ENCODE results near the gene NYAP1. TPM values are rescaled to one million over a fixed set of nuclear protein-coding genes. Genes with fewer than 3 reads are reported as not detected.
A peak's percentile ranks its signal among the peaks of the same experiment; 100 is the strongest.

The NYAP1 gene
- total RNA-seq, 6 experiments from 2014 or later: 0.50 to 0.99 (median 0.86) TPM

DNA sequence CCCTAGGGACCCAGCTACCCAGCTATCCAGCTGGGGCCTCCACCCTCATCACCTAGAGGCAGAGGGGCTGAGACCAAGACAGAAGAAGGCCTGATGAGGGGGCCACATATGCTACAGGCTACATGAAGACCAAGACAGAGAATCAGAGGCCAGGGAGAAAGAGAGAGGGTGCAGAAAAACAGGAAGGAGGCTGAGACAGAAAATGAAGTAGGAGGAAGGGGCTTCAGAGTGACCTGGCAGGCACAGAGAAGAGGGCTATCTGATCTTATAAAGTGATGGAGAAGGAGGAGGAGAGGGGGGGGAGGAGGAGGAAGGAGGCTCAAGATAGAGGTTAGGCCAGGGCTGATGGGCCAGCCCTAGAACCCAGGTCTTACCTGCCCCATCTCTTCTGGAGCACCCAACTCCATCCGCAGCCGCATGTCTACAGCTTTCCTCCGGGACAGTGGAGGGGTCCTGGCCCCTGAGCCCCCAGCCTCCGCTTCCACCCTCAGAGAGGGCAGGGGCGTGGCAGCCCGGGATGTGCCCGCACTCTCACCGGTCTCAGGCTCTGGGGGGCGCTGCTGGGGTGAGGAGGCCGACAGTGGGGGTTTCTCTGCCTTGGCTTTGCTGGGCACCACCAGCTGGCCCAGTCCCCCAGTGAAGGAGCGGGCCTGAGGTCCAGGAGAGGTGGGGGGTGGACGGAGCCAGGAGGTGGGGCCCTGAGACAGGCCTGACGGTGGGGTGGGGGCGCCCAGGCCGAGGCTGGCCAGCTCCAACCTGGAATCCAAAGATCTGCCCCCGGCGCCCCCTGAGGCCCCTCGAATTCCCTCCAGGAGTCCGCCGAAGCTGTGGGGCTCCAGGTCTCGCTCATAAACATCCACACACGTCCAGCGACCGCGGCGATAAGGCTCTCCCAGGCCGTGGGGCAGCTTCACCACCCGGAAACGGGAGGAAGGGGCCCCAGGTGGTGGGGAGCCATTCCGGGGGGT is 6.5 kb upstream of the NYAP1 start:
- TF ChIP-seq, protein P1, sequence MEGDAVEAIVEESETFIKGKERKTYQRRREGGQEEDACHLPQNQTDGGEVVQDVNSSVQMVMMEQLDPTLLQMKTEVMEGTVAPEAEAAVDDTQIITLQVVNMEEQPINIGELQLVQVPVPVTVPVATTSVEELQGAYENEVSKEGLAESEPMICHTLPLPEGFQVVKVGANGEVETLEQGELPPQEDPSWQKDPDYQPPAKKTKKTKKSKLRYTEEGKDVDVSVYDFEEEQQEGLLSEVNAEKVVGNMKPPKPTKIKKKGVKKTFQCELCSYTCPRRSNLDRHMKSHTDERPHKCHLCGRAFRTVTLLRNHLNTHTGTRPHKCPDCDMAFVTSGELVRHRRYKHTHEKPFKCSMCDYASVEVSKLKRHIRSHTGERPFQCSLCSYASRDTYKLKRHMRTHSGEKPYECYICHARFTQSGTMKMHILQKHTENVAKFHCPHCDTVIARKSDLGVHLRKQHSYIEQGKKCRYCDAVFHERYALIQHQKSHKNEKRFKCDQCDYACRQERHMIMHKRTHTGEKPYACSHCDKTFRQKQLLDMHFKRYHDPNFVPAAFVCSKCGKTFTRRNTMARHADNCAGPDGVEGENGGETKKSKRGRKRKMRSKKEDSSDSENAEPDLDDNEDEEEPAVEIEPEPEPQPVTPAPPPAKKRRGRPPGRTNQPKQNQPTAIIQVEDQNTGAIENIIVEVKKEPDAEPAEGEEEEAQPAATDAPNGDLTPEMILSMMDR (IDR thresholded peaks at IDR 0.05): peak; percentile 64
- Mint-ChIP-seq H3K4me3 (peak overlapping the region; percentile 100), H3K27me3 (ENCODE audit: insufficient read depth) (peaks cover 3% of the 10 kb centered on the region; the same call in 1 of the 2 replicates), H3K27ac (peak overlapping the region; percentile 2; the same call in 1 of the 2 replicates), H3K4me1 (ENCODE audit: low read depth) (peaks cover 26% of the 10 kb centered on the region), H3K9me3 (no peaks in the 10 kb centered on the region), H3K36me3 (ENCODE audit: low read depth) (peaks cover 10% of the 10 kb centered on the region; the same call in 1 of the 2 replicates)
- DNase-seq: no peak

DNA sequence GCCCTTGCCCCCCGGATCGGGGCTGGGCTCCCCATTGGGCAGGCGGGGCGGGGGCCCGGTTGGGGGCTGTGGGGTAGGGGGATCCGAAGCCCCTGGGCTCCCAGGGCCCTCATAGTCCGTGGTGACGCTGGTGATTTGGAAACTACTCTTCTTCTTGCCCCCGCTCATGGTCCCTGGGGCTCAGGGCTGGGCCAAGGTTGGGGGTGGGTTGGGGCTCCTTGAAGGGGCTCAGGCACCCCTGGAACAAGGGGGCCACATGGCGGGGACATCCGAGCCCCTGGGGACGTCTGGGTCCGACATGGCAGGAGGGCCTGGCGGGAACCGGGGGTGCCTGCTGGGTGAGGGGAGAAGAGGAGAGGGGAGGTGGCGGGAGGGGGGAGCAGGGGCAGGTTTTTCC is 5.9 kb upstream of the NYAP1 start:
- Mint-ChIP-seq H3K4me3 (peak overlapping the region; percentile 100), H3K27me3 (ENCODE audit: insufficient read depth) (peaks cover 3% of the 10 kb centered on the region; the same call in 1 of the 2 replicates), H3K4me1 (ENCODE audit: low read depth) (peaks cover 30% of the 10 kb centered on the region), H3K27ac (peak overlapping the region; percentile 85), H3K36me3 (ENCODE audit: low read depth) (peaks cover 10% of the 10 kb centered on the region; the same call in 1 of the 2 replicates), H3K9me3 (no peaks in the 10 kb centered on the region)
- TF ChIP-seq, protein P1 (IDR thresholded peaks at IDR 0.05): no peak
- no peak for DNase-seq

DNA sequence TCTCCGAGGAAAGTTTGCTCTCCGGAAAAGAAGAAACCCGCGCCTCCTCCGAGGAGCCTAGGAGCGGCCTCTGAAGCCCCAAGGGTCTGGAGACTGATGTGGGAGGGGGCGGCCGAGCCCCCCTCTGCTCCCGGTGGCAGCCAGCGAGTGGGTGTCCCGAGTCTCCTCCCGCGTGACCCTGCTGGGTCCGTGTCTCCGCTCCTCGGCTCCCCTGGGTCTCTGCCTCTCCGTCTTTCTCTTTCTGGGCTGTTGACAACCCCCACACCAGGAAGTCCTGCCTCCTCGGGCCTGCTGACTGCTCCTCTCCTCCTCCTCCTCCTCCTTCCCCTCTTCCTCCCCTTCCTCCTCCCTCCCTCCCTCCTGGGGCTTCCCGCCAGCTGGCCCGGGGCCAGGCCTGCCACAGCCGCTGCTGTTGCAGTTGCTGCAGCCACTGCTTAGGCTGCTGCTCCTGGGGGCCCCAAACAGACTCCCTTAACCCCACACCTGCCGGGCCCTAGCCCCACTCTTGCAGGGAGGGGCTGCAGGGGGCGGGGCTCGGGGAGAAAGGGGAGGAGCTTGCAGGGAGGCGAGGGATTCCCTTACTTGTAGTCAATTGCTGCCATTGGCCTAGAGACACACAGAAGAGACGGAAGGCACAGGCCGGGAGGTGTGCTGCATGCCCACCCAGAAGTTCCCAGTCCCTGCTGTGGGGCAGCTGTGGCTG is 4.6 kb upstream of the NYAP1 start, which contains the start of gene TSC22D4:
TSC22D4 (minus strand) TSS at position 257 of the 703 bp plus-strand sequence. CDS start 1,176 bp downstream, outside the sequence.
- TF ChIP-seq, protein P1 (IDR thresholded peaks at IDR 0.05): no peak
- DNase-seq: peak; percentile 93
- H3K4me3 Mint-ChIP-seq: peak within 1 kb of the TSS; percentile 100
- H3K27me3 Mint-ChIP-seq (ENCODE audit: insufficient read depth): peaks cover 3% of the 10 kb centered on the region; the same call in 1 of the 2 replicates
- H3K27ac Mint-ChIP-seq: peak within 1 kb of the TSS; percentile 85
- H3K4me1 Mint-ChIP-seq (ENCODE audit: low read depth): peaks cover 31% of the 10 kb centered on the region
- H3K36me3 Mint-ChIP-seq (ENCODE audit: low read depth): peaks cover 6% of the 10 kb centered on the region; the same call in 1 of the 2 replicates
- H3K9me3 Mint-ChIP-seq: no peaks in the 10 kb centered on the region

DNA sequence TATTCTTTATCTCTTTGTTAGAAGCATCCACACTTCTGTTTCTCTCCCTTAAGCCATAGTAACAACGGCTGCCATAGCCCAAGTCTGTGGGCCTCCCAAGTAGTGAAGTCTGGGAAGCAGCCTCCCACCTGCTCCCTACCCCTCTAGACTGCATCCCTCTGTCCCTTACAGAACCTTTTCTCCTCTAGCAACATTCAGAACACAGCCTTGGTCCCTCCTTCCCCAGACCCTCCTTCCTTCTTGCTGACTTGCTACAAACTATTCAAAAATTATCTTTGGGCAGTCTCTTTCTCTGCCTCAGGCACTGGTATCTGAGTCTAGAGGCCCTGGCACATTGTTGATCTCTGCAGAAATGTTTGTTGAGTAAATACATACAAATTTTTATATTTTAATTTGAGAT is 2.3 kb upstream of the NYAP1 start:
- peaks cover 5% of the 10 kb centered on the region for H3K27me3 Mint-ChIP-seq (ENCODE audit: insufficient read depth)
- no peak overlapping the region for H3K4me3 Mint-ChIP-seq
- no peak for DNase-seq
- H3K36me3 Mint-ChIP-seq (ENCODE audit: low read depth): no peaks in the 10 kb centered on the region
- TF ChIP-seq, protein P1 (IDR thresholded peaks at IDR 0.05): no peak
- H3K9me3 Mint-ChIP-seq: no peaks in the 10 kb centered on the region
- peaks cover 23% of the 10 kb centered on the region for H3K4me1 Mint-ChIP-seq (ENCODE audit: low read depth)
- H3K27ac Mint-ChIP-seq: no peak overlapping the region

DNA sequence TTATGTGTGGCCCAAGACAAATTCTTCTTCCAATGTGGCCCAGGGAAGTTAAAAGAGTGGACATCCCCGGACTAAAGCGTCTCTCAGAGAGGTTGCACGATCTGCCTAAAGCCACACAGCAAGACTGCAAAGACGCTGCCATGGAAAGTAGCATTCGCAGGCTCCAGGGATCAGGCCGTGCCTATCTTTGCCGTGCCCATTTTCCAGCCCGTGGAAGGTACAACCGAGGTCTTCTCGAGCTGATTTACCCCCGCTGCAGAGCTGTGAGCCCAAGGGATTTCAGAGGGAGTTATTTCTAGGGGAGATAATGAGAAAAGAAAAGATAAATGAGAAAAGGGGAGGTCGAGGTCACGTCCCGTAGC is 1.0 kb upstream of the NYAP1 start:
- H3K4me1 Mint-ChIP-seq (ENCODE audit: low read depth): peaks cover 16% of the 10 kb centered on the region; the same call in 1 of the 2 replicates
- peak overlapping the region; percentile 86 for H3K4me3 Mint-ChIP-seq
- no peak for DNase-seq
- H3K27me3 Mint-ChIP-seq (ENCODE audit: insufficient read depth): peaks cover 5% of the 10 kb centered on the region
- no peaks in the 10 kb centered on the region for H3K9me3 Mint-ChIP-seq
- TF ChIP-seq, protein P1 (IDR thresholded peaks at IDR 0.05): no peak
- peak overlapping the region; percentile 33; the same call in 1 of the 2 replicates for H3K27ac Mint-ChIP-seq
- no peaks in the 10 kb centered on the region for H3K36me3 Mint-ChIP-seq (ENCODE audit: low read depth)

All from HFFc6 (cell line).